ENCODE data around the gene IL5.

DNA sequence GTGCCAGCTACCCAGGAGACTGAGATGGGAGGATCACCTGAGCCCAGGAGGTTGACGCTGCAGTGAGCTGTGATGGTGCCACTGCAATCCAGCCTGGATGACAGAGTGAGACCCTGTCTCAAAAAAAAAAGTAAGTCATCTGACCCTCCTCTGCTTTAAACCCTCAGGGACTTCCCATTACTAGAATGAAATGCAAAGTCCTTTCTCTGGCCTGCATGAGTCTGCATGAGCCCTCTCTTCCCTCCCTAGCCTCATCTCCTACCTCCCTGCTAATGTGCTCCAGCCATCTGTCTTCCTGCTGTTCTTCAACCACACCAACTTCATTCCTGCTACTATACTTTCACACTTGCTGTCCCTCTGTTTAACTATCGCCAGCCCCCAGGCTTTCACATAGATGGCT lies 15.3 kb downstream of the IL5 start:
- TF ChIP-seq, protein P1, sequence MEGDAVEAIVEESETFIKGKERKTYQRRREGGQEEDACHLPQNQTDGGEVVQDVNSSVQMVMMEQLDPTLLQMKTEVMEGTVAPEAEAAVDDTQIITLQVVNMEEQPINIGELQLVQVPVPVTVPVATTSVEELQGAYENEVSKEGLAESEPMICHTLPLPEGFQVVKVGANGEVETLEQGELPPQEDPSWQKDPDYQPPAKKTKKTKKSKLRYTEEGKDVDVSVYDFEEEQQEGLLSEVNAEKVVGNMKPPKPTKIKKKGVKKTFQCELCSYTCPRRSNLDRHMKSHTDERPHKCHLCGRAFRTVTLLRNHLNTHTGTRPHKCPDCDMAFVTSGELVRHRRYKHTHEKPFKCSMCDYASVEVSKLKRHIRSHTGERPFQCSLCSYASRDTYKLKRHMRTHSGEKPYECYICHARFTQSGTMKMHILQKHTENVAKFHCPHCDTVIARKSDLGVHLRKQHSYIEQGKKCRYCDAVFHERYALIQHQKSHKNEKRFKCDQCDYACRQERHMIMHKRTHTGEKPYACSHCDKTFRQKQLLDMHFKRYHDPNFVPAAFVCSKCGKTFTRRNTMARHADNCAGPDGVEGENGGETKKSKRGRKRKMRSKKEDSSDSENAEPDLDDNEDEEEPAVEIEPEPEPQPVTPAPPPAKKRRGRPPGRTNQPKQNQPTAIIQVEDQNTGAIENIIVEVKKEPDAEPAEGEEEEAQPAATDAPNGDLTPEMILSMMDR (IDR thresholded peaks at IDR 0.05; ENCODE audit: insufficient read depth, low read length, poor library complexity, severe bottlenecking) = no peak
- TF ChIP-seq EZH2phosphoT487 (conservative IDR thresholded peaks at IDR 0.05; ENCODE audit: low read length) = no peak

Measured in SU-DHL-6 (cell line).